ENCODE measurements around the gene CHD9NB.

DNA sequence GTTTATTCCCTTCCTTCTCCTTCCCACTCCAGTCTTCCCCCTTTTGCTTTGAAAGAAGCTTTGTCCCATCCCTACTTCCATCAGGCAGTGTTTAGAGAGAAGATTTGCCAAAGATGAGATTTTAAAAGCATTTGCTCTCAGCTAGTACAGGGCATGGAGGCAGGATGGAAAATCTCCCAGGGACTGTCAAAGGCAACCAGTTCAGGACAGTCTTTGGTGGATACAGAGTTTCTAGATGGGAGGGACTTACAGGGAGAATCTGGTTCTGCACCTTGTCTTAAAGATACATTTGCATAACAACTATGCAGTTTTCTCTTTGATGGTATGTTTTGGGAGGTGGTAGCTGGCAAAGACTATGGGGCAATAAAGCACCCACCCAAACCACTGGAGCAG, 28.3 kb upstream of the CHD9NB start:
- no peak; a peak in 1 of 5 replicates for TF ChIP-seq JUN (IDR thresholded peaks at IDR 0.05)
- no peak for TF ChIP-seq HDAC2 (IDR thresholded peaks at IDR 0.05)
- TF ChIP-seq CHD2 (IDR thresholded peaks at IDR 0.05; ENCODE audit: low read length, partially characterized antibody) = no peak
- no peak for TF ChIP-seq POLR2A (IDR thresholded peaks at IDR 0.05; ENCODE audit: low read length)
- TF ChIP-seq, protein P1, sequence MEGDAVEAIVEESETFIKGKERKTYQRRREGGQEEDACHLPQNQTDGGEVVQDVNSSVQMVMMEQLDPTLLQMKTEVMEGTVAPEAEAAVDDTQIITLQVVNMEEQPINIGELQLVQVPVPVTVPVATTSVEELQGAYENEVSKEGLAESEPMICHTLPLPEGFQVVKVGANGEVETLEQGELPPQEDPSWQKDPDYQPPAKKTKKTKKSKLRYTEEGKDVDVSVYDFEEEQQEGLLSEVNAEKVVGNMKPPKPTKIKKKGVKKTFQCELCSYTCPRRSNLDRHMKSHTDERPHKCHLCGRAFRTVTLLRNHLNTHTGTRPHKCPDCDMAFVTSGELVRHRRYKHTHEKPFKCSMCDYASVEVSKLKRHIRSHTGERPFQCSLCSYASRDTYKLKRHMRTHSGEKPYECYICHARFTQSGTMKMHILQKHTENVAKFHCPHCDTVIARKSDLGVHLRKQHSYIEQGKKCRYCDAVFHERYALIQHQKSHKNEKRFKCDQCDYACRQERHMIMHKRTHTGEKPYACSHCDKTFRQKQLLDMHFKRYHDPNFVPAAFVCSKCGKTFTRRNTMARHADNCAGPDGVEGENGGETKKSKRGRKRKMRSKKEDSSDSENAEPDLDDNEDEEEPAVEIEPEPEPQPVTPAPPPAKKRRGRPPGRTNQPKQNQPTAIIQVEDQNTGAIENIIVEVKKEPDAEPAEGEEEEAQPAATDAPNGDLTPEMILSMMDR (IDR thresholded peaks at IDR 0.05) = no peak
